ENCODE data around the gene FNIP1. TPM values are rescaled to one million over a fixed set of nuclear protein-coding genes. Genes with fewer than 3 reads are reported as not detected.
"Not testable (repeated sequence)": the region's sequence is repeated elsewhere in the genome, so short reads cannot be mapped to it uniquely, and the experiment has no call there.

FNIP1 gene
- total RNA-seq, 1 experiment from 2014 or later = 29.4 TPM

DNA sequence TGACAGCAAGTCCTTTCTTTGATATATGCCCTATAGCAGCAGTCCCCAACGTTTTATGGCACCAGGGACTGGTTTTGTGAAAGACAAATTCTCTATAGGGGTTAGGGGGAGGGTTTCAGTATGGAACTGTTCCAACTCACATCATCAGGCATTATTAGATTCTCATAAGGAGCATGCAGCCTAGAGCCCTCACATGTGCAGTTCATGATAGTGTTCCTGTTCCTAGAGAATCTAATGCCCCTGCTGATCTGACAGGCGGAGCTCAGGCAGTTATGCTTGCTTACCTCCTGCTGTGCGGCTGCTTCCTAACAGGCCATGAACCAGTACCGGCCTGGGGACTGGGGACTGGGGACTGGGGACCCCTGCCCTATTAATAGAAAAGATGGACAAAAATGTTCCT is 159.1 kb downstream of the FNIP1 start:
- no peak for DNase-seq (ENCODE audit: low spot score)

DNA sequence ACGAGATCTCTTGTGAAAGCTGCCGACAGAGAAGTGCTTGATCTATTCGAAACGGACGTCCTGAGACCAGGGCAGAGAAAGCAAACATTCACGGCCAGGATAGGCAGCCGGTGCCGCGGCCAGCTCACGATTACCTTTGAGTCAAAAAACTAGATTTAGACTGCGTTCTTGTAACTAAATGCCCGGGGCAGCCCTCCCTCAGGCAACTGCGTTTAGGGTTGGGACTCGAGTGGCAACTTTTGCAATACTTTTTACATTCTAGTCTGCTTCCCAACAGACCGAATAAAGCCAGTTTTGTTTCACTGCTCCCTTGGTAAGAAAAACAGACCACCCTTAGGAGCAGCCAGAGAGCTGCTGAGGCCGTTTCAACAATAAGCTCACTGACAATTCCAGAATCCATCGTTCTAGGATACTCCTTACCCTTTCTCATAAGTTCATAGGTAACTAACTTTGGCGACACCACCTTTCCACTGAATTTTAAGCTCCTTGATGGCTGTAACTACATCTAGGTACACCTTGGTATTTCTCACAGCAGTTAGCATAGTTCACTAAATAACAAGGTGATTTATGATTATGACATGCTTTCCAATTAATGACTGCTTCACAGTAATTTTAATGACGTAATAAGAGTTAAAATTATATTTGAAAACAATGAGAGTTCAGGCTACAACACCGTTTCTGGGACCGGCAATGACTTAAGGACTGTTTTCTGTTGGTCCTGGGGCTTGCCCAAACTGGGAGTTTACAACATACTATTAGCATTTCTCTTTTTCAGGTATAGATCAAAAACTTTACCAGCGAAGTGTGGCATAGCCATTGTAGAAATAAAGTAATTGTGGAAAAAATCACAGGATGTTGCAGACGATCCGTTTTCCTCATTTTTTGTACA is 160.9 kb downstream of the FNIP1 start:
- peak; percentile 30 for DNase-seq (ENCODE audit: low spot score)

DNA sequence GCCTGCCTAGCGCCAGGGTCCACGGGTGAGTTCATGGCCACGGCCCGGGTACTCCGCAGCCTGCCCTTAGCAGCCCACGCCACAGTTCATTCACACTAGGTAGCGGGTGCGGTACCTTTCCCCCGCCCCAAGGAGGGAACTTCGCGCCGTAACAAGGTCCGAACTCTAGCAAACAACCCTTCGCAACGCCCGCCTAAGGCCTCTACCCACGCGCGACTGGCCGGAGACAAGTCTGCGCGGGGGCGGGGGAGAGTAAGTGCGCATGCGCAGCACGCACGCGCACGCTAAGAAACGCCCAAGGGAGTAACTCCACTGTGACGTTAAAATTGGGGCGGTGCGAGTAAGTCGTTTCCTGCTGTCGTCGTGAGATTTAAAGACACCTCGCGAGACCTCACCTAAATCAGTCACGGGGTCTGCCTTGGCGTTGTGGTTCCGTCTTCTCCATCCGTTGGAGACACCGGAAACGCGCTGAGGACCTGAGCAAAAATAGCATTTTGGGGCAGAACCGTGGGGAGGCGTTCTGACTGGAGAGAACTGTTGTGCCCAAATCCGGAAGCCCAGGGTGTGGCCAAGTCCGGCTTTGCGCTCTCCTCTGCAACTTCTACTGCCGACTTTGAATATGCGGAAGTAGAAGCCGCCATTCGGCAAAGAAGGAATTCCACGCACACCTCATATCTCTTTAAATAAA is 161.7 kb downstream of the FNIP1 start, which contains the start of gene RAPGEF6:
RAPGEF6 (minus strand) TSS at position 234 of the 688 bp plus-strand sequence; CDS start at position 35, 199 bp downstream.
- DNase-seq (ENCODE audit: low spot score) = peak; percentile 100

DNA sequence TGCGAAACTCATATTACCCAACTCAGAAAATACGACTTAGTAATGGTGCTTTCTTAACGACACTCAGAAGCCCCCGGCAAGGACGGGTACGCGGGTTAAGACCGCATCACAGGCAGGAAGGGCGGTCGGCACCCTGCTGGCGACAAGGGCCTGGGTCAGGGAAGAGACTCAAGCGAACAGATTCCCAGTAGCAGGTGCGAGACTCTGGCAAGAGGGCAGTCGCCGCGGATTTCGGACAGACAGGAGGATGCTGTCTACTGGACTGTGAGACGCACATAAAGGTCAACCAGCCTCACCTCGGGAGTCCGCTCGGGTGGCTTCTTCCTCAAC is 162.2 kb downstream of the FNIP1 start:
- peak; percentile 56 for DNase-seq (ENCODE audit: low spot score)

DNA sequence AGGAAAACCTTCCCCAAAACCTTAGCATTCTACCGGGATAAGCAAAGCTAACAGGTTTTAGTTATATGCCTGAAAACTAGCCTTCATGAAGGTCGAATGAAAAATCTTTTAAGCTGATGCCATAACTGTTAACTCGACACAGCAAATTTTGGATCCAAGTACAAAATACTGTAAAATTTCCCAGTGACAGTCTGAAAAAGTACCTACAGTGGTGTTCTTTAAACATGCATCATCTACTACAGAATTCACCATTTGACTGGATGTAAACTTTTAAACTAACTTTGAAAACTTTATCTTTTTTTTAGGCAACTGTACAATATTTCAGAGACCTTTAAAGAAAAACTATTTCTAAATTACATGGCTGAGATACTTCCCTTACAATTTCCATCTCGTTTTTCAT is 162.6 kb downstream of the FNIP1 start:
- DNase-seq (ENCODE audit: low spot score) = no peak

DNA sequence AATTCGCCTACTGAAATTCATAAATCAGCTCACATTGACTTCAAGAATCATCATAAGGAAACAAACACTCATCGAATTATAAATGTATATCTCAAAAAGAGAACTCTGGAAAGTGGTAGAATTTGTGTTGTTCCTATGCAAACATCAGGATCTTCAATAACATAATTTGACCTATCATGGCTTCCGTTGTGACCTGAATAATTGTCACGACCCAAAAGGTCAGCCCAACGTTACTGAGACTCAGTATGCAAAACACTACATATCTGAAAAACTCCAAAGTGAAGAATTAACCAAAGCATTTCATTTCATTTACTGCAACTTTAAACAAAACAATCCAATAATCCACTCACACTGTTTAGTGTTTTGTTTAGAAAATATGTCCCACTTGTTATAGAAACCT is 163.0 kb downstream of the FNIP1 start:
- DNase-seq (ENCODE audit: low spot score) = no peak

DNA sequence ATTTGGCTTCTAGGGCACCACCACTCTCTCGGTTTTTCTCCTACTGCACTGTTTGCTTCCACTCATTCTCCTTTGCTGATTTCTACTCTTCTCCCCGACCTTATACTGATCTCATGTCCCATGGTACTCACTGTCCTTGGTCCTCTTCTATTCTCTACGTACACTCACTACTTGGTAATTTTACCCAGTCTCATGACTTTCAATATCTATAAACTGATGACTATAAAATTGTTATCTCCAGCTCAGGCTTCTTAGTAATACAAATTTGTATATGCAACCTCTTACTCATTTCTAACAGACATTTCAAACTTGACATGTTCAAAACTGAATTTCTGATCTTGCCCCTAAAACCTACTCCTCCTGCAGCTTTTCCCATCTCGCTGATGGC is 165.9 kb downstream of the FNIP1 start:
- no peak for DNase-seq (ENCODE audit: low spot score)

DNA sequence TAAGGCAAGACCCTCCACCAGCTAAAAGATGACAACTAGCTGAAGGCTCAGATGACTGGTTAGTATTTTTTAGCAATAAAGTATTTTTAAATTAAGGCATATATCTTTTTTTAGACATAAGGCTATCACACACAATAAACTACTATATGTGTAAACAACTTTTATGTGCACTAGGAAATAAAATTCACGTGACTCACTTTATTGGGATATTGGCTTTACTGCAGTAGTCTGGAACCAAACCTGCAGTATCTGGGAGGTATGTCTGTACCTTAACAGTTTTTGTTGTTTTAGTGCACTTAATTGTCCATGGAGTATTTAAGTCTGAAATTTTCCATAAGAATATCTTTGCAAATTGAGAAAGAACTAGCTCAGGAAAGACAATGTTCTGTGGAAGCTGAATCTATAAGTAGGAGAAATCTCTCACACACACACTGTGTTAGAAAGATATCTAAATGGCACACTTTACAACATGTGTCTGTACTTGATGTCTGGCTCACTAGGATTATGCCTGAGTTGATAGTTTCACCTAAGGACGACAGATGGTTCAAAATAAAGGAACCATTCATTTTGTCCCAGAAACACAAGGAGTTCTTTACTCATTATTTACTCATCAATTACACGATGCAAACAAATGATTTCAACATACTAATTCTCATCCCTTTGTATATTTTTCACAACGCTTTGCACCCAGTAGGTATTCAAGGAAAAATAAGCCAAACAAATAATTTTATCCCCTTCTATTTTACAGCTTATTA is 166.4 kb downstream of the FNIP1 start:
- DNase-seq (ENCODE audit: low spot score) = no peak

DNA sequence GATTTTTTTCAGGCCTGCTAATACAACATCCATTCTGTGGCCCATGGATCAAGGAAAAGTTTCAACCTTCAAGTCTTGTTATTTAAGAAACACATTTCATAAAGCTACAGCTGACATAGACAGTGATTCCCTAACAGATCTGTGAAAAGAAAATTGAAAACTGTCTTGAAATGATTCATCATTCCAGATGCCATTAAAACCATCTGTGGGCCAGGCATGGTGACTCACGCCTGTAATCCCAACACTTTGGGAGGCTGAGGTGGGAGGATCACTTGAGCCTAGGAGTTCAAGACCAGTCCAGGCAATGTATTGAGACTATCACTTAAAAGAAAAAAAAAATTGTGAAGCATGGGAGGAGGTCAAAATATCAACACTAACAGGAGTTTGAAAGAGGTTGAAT is 167.8 kb downstream of the FNIP1 start:
- no peak for DNase-seq (ENCODE audit: low spot score)

DNA sequence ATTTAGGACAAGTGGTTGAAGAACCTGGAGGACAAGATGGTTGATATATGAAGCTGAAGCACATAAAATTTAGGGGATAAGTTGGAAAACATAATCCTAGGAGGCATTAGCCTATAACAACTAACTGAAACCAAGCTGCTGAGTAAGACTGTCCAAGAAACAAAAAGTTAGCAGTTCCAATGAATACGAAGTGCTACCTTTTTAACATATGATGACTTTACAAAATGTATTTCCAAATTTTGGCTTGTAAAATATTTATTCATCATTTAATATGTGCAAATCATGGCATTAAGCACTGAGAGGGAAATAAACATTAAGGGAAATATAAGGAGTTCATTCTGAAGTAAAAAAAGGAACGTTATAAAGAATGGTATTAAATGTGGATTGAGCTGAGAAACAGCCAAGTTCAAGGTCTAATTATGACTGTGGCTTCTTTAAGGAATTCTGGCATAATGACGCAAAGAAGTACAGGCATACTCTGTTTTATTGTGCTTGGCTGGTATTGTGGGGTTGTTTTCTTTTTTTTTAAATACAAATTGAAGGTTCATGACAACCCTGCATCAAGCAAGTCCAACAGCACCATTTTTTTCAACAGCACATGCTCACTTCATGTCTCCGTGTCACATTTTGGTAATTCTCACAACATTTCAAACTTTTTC is 169.5 kb downstream of the FNIP1 start:
- no peak for DNase-seq (ENCODE audit: low spot score)

DNA sequence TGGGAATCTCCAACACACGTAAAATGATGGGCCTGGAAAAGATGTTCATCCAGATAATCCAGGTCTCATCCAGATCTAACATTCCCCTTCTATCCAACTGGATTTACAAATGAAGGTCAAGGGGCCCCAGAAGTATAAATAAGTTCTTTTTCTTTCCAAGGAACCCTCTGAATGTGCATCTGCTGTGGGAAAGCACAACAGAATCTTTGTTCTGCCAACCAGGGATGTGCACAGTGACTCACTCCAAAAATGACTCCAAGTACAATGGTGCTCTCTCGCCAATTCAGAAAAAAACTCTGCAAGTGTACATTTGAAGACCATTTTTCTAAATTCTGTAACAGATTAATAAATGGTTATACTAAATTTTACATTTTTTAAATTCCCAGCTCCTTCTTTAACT is 174.2 kb downstream of the FNIP1 start:
- no peak for DNase-seq (ENCODE audit: low spot score)

DNA sequence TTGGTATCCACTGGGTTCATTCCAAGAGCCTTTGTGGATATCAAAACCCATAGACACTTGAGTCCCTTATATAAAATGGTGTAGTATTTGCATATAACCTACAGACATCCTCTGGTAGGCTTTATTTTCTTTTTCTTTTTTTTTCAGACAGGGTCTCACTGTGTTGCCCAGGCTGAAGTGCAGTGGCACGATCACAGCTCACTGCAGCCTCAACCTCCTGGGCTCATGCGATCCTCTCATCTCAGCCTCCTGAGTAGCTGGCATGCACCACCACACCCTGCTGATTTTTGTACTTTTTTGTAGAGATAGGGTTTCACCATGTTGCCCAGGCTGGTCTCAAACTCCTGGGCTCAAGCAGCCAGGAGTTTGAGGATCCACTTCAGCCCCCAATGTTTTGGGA is 175.7 kb downstream of the FNIP1 start:
- not testable (repeated sequence) for DNase-seq (ENCODE audit: low spot score)

DNA sequence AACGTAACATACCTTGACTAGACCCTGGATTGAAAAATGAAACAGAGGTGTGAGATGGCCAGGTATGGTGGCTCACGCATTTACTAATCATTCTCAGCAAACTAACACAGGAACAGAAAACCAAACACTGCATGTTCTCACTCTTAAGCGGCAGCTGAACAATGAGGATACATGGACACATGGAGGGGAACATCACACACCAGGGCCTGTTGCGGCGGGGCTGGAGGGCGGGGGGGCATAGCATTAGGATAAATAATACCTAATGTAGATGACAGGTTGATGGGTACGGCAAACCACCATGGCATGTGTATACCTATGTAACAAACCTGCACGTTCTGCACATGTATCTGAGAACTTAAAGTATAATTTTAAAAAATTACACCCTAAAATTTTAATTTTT is 177.7 kb downstream of the FNIP1 start:
- no peak for DNase-seq (ENCODE audit: low spot score)

DNA sequence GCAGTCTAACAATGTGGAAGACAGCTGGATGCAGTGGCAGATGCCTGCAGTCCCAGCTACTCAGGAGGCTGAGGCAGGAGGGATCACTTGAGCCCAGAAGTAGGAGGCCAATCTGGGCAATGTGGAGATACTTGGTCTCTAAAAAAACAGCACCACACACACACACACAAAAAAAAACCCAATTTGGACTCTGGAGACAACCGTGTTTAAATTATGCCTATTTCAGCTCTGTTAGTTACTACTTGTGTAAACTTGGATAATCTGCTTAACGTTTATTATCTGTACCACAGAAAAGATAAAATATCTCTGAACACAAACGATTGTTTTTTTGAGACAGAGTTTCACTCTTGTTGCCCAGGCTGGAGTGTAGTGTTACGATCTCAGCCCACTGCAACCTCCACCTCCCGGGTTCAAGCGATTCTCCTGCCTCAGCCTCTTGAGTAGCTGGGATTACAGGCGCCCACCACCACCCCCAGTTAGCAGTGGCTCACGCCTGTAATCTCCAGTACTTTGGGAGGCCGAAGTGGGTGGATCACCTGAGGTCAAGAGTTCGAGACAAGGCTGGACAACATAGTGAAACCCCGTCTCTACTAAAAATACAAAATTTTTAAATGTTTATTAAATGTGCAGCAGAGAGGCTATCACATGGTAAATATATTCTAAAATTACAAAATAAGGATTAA is 179.5 kb downstream of the FNIP1 start:
- no peak for DNase-seq (ENCODE audit: low spot score)

DNA sequence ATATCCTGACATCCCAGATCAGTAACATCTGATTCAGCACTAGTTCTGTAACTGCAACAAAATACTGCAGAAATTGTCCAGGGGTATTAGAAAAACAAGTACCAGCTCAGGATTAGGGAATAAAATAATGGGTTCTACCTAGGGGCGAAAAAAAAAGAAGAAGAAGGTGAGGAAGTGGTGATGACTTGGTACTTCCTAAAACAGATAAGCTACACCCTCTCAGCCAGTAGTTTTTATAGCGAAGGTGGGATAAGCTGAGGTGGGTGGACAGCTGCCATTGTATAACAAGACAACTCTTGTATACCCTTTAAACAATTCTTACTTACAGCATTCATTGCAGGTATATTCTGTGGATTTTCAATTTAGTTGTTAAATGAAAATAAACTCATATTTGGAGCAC is 180.9 kb downstream of the FNIP1 start:
- DNase-seq (ENCODE audit: low spot score) = no peak

DNA sequence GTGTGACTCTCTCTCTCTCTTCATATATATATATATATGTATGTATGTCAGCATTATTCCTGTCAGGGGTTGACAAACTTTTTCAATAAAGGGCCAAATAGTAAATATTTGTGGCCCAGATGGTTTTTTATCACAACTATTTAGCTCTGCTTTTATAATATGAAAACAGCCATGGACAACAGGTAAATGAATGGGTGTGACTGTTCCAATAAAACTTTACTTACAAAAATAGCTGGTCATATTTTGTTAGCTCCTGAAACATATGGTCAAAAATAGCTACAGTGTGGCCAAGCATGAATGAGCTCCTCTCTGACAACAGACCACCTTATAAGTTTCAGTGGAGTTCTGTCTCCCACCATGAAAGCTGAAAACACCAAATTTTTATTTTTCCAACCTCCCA is 183.4 kb downstream of the FNIP1 start:
- no peak for DNase-seq (ENCODE audit: low spot score)

DNA sequence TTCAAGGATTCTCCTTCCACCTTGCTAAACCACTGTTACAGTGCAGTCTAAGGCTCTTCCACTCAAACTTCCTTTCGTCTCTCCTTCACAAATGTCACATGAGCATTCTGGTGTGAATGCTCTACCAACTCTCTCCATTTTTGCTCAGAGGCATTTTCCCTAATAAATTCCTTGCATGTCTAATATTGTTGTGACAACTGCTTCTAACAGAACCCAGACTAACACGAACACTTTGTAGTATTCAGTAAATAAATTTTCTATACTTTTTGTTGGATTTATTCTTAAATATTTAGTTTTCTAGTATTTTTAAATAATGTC is 185.8 kb downstream of the FNIP1 start:
- DNase-seq (ENCODE audit: low spot score) = no peak

DNA sequence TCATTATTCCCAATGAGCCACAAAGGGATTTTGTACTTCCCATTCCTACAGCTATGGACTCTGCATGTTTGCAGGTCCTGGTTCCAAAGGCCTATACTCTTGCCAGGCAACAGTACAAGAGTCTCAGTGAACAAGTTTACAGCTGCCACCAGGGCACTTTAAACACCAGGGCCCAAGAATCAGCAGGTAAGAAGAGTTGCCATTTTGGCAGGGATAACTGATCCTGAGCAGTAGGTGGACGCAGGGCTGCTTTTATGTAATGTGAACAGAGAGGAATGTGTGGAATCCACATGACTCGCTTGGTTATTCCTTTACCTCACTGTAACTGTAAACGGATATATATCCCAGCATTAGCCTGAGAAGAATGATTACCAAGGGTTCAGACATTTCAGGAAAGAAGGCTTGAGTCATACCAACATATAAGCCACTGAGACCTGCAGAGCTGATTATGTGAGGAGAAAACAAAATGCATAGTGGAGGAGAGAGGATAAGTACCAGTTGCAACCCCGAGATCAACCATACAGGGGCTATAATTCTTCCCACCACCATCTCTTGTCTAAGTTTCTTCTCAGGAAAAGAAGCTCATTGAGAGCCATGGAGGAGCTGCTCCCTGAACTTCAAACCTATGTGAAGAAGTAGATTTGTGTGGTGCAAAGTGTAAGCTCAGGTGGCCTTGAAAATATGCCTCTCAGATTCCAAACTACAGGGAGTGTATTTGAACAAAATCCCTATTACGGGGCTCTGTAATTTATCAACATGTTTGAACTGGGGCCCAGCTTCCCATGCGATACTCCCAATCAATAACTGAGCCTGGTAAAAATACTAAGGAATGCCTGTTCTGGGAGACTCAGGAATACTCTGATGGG is 186.4 kb downstream of the FNIP1 start:
- DNase-seq (ENCODE audit: low spot score) = peak; percentile 68

DNA sequence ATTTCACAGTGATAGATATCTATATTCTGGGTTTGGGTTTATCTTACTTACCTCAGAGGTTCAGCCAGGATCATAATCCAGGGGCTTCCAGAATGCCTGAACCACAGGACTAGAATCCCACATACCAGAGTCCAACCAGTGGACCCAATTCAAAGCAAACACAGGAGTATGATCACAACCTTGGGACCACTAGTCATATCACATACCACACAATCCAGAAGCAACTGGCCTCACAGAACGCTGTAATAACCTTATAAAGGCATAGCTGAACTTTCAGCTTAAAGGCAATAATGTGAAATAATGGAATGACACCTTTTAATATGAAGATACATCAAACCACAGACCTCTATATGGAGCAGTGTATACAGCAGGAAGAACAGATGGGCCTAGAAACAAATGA is 187.0 kb downstream of the FNIP1 start:
- DNase-seq (ENCODE audit: low spot score) = no peak

DNA sequence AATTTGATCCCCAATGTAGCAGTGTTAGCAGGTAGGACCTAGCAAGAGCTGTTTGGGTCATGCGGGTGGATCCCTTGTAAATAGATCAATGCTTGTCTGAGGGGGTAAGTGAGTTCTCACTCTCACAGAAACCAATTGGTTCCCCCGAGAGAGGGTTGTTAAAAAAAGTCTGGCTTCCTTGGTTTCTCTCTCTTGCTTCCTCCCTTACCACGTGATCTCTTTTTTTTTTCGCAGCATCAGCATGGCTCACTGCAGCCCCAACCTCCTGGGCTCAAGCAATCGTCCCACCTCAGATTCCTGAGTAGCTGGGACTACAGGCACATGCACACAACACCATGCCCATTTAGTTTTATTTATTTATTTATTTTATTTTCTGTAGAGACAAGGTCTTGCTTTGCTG is 188.2 kb downstream of the FNIP1 start:
- no peak for DNase-seq (ENCODE audit: low spot score)
